Lower lobe of right lung (tissue), 2 donors: ENCODE data around the gene SEZ6L. TPM values are rescaled to one million over a fixed set of nuclear protein-coding genes. Genes with fewer than 3 reads are reported as not detected.

Source experiments
- ATAC-seq, 2 donors: fragments of 200-7000 bp; cut with Tn5 transposase; one replicate each; pipeline ENCODE4 v1.9.1; 2020 to 2022; ENCODE audit warnings: mild to moderate bottlenecking in 2 of 2, moderate library complexity in 2 of 2
- DNase-seq: peaks from one replicate; pipeline ENCODE4 v3.0.0-alpha.2; 2020
- H3K27ac ChIP-seq: fragments of 200-600 bp; one replicate; pipeline ENCODE4 v1.8.0; 2022
- H3K27me3 ChIP-seq: fragments of 200-600 bp; one replicate; pipeline ENCODE4 v1.8.0; 2022; ENCODE audit warnings: low read depth
- H3K36me3 ChIP-seq: fragments of 200-600 bp; one replicate; pipeline ENCODE4 v1.8.0; 2022; ENCODE audit warnings: mild to moderate bottlenecking
- H3K4me1 ChIP-seq: fragments of 200-600 bp; one replicate; pipeline ENCODE4 v1.8.0; 2022
- H3K4me3 ChIP-seq: fragments of 200-600 bp; one replicate; pipeline ENCODE4 v1.8.0; 2022; ENCODE audit warnings: mild to moderate bottlenecking
- H3K9me3 ChIP-seq: fragments of 200-600 bp; one replicate; pipeline ENCODE4 v1.8.0; 2022
- CTCF ChIP-seq: fragments of 200-600 bp; IDR thresholded peaks from one replicate; pipeline ENCODE4 v1.8.0; 2022; ENCODE audit warnings: antibody characterized with exemption, mild to moderate bottlenecking
- intact Hi-C: fragments of 100-400 bp; cut with DNase I; formaldehyde crosslinking; loops from one replicate; pipeline ENCODE4 v1.11.0; 2022
- total RNA-seq: library from RNA; stranded (reverse); fragmentation: NEBNext Ultra II Directional; extraction: Animal tissue kit (Norgen Biotek cat#: 25700); gene quantifications from one replicate; pipeline ENCODE4 v1.2.1, GENCODE V29; 2021
- donor health status: DM: no; HTN: yes; CAD: no; lungs with severe emphysema.

Gene SEZ6L
- total RNA-seq, 1 donor from 2014 or later, result 0.24 TPM

- H3K27ac ChIP-seq, result no peak overlapping the region
- H3K27me3 ChIP-seq, result peaks cover 14% of the 10 kb centered on the region
- intact Hi-C loops, result no loop called here
- H3K4me1 ChIP-seq, result no peaks in the 10 kb centered on the region
- ATAC-seq (no peak), DNase-seq (no peak)
- no peak for TF ChIP-seq CTCF
- H3K9me3 ChIP-seq, result no peaks in the 10 kb centered on the region
- H3K36me3 ChIP-seq, result no peaks in the 10 kb centered on the region
- H3K4me3 ChIP-seq, result no peak overlapping the region
Measured at GRCh38 chr22:26226538-26227297, 57.5 kb downstream of the SEZ6L start.

- Histone ChIP-seq H3K27me3 (peaks cover 19% of the 10 kb centered on the region), H3K36me3 (no peaks in the 10 kb centered on the region), H3K4me1 (no peaks in the 10 kb centered on the region), H3K27ac (no peak overlapping the region), H3K9me3 (no peaks in the 10 kb centered on the region), H3K4me3 (no peak overlapping the region)
- intact Hi-C loops, result no loop called here
- no peak for ATAC-seq
- DNase-seq, result no peak
- no peak for TF ChIP-seq CTCF
Measured at GRCh38 chr22:26229910-26230309, 60.6 kb downstream of the SEZ6L start.

- intact Hi-C loops, result no loop called here
- TF ChIP-seq CTCF, result no peak
- Histone ChIP-seq H3K27ac (no peak overlapping the region), H3K36me3 (no peaks in the 10 kb centered on the region), H3K9me3 (no peaks in the 10 kb centered on the region), H3K4me1 (no peaks in the 10 kb centered on the region), H3K4me3 (no peak overlapping the region), H3K27me3 (peaks cover 36% of the 10 kb centered on the region)
- ATAC-seq, result no peak
- no peak for DNase-seq
Measured at GRCh38 chr22:26234296-26234695, 65.0 kb downstream of the SEZ6L start.

GRCh38 chr22:26235792-26236487, 66.7 kb downstream of the SEZ6L start:
- Histone ChIP-seq H3K9me3 (no peaks in the 10 kb centered on the region), H3K27me3 (peaks cover 31% of the 10 kb centered on the region), H3K27ac (no peak overlapping the region), H3K4me1 (no peaks in the 10 kb centered on the region), H3K36me3 (no peaks in the 10 kb centered on the region), H3K4me3 (no peak overlapping the region)
- ATAC-seq (no peak), DNase-seq (no peak)
- no peak for TF ChIP-seq CTCF
- intact Hi-C loops, result no loop called here

GRCh38 chr22:26236991-26237390, 67.7 kb downstream of the SEZ6L start:
- Histone ChIP-seq H3K27me3 (peaks cover 32% of the 10 kb centered on the region), H3K36me3 (no peaks in the 10 kb centered on the region), H3K27ac (no peak overlapping the region), H3K4me1 (no peaks in the 10 kb centered on the region), H3K4me3 (no peak overlapping the region), H3K9me3 (no peaks in the 10 kb centered on the region)
- no peak for DNase-seq
- no peak for TF ChIP-seq CTCF
- intact Hi-C loops, result no loop called here
- no peak for ATAC-seq
